Esophagus squamous epithelium (tissue), 4 donors: ENCODE results near the gene KRTAP10-1.

Experiments
- POLR2A ChIP-seq, 4 donors: fragments of 450-650 bp; IDR thresholded peaks; one replicate each; pipeline ENCODE4 v1.6.1; 2017; ENCODE audit warnings: antibody characterized with exemption in 4 of 4, mild to moderate bottlenecking in 4 of 4, moderate library complexity in 3 of 4
- TF ChIP-seq, protein P1 (sequence below), 6 experiments: fragments of 450-650 bp in 4 of 6; fragments of 200-600 bp in 2 of 6; sonication (generic) in 2 of 6; IDR thresholded peaks; one replicate each; pipeline ENCODE4 v1.5.1; 2016 to 2019; ENCODE audit warnings: antibody characterized with exemption in 6 of 6, mild to moderate bottlenecking in 4 of 6, moderate library complexity in 4 of 6

- TF ChIP-seq, protein P1, sequence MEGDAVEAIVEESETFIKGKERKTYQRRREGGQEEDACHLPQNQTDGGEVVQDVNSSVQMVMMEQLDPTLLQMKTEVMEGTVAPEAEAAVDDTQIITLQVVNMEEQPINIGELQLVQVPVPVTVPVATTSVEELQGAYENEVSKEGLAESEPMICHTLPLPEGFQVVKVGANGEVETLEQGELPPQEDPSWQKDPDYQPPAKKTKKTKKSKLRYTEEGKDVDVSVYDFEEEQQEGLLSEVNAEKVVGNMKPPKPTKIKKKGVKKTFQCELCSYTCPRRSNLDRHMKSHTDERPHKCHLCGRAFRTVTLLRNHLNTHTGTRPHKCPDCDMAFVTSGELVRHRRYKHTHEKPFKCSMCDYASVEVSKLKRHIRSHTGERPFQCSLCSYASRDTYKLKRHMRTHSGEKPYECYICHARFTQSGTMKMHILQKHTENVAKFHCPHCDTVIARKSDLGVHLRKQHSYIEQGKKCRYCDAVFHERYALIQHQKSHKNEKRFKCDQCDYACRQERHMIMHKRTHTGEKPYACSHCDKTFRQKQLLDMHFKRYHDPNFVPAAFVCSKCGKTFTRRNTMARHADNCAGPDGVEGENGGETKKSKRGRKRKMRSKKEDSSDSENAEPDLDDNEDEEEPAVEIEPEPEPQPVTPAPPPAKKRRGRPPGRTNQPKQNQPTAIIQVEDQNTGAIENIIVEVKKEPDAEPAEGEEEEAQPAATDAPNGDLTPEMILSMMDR (IDR thresholded peaks at IDR 0.05), result no peak
- no peak for TF ChIP-seq POLR2A (IDR thresholded peaks at IDR 0.05)
Observed at GRCh38 chr21:44499211-44499560, 40.8 kb downstream of the KRTAP10-1 start.
